Measurements from ENCODE around the gene OSTF1. TPM values are rescaled to one million over a fixed set of nuclear protein-coding genes. Genes with fewer than 3 reads are reported as not detected.
A peak's percentile ranks its signal among the peaks of the same experiment; 100 is the strongest.

The OSTF1 gene
- total and polyA plus RNA-seq, 2 donors (not counting 3 experiments of a cell fraction or from before 2014, with no cell fraction given), result 23.5 to 70.9 TPM

- Histone ChIP-seq H3K9me1 (replicated peaks; ENCODE audit: control insufficient read depth, extremely low read depth, insufficient read depth, low read length) (no peaks in the 10 kb centered on the region), H3K79me2 (ENCODE audit: control insufficient read depth, insufficient read depth, low read length) (peaks cover 49% of the 10 kb centered on the region), H3K4me2 (ENCODE audit: insufficient read depth, low read length) (peak overlapping the region; percentile 89), H3K4me1 (ENCODE audit: control insufficient read depth, extremely low read depth, insufficient read depth, low read length) (peaks cover 23% of the 10 kb centered on the region), H3K36me3 (ENCODE audit: control insufficient read depth in 2 of 2, extremely low read depth in 1 of 2, insufficient read depth in 2 of 2, low read length in 2 of 2) (no peaks in the 10 kb centered on the region), H4K20me1 (replicated peaks; ENCODE audit: control insufficient read depth, extremely low read depth, insufficient read depth, low read length) (peaks cover 2% of the 10 kb centered on the region), H3K4me3 (replicated peaks in 1 of 3; ENCODE audit: insufficient read depth in 1 of 3, low read depth in 1 of 3, low read length in 3 of 3) (peak overlapping the region; percentile 75 to 90 (median 79)), H2AFZ (ENCODE audit: low read depth, low read length) (peak overlapping the region; percentile 86), H3K9me3 (replicated peaks; ENCODE audit: control insufficient read depth, insufficient read depth, low read length) (no peaks in the 10 kb centered on the region), H3K27ac (ENCODE audit: insufficient read depth, low read depth, low read length) (peak overlapping the region; percentile 73), H3K9ac (replicated peaks; ENCODE audit: extremely low read depth, insufficient read depth, low read length) (peak overlapping the region; percentile 86), H3K27me3 (ENCODE audit: control insufficient read depth in 2 of 2, insufficient read depth in 2 of 2, low read length in 2 of 2) (no peaks in the 10 kb centered on the region)
- peak; percentile 54 for DNase-seq (ENCODE audit: low read depth, low spot score)
- dilution Hi-C loops (cut with MboI; ENCODE audit: extremely low pct_ligation_motif_present, low sequenced_read_pairs), result no loop called here
- TSS peak; percentile 36 for BruUV-seq (replicated peaks)
- intact Hi-C loops (cut with micrococcal nuclease), result loop anchor here (1.0 to 5.0 kb wide), 5 partner anchors 19 to 148 kb away; partner anchors contain the start of gene CARNMT1
- ChIA-PET POLR2A (interaction anchor here (0.5 to 2.0 kb wide), 3 partner anchors 19 to 81 kb away, joined by 4 to 11 read pairs (median 4); no protein-coding TSS in a partner anchor), CTCF (interaction anchor here (0.7 to 4.2 kb wide), 11 partner anchors 9 to 136 kb away, joined by 3 to 24 read pairs (median 4); partner anchors contain the start of gene C9orf40)
- FAIRE-seq, result peak; percentile 74
- TF ChIP-seq MYC (IDR thresholded peaks at IDR 0.05; ENCODE audit: low read depth, low read length), result no peak
- peak in 1 of 2 donors; percentile 12 for TF ChIP-seq CTCF (IDR thresholded peaks at IDR 0.05; ENCODE audit: extremely low read depth in 1 of 2, insufficient read depth in 1 of 2, low read depth in 1 of 2, low read length in 2 of 2)
- TF ChIP-seq POLR2A (IDR thresholded peaks at IDR 0.05; ENCODE audit: low read depth, low read length), result no peak
Measured at GRCh38 chr9:75088646-75089372, 495 bp downstream of the OSTF1 start.

GRCh38 chr9:75089373-75089766 is 1.1 kb downstream of the OSTF1 start:
- DNase-seq (ENCODE audit: low read depth, low spot score), result no peak
- Histone ChIP-seq H3K9ac (replicated peaks; ENCODE audit: extremely low read depth, insufficient read depth, low read length) (peak overlapping the region; percentile 86), H4K20me1 (replicated peaks; ENCODE audit: control insufficient read depth, extremely low read depth, insufficient read depth, low read length) (peaks cover 2% of the 10 kb centered on the region), H3K4me2 (ENCODE audit: insufficient read depth, low read length) (peak overlapping the region; percentile 89), H3K9me3 (replicated peaks; ENCODE audit: control insufficient read depth, insufficient read depth, low read length) (no peaks in the 10 kb centered on the region), H3K4me3 (replicated peaks in 1 of 3; ENCODE audit: insufficient read depth in 1 of 3, low read depth in 1 of 3, low read length in 3 of 3) (peak overlapping the region; percentile 75 to 90 (median 79)), H3K36me3 (ENCODE audit: control insufficient read depth in 2 of 2, extremely low read depth in 1 of 2, insufficient read depth in 2 of 2, low read length in 2 of 2) (no peaks in the 10 kb centered on the region), H3K79me2 (ENCODE audit: control insufficient read depth, insufficient read depth, low read length) (peaks cover 55% of the 10 kb centered on the region), H3K27ac (ENCODE audit: insufficient read depth, low read depth, low read length) (peak overlapping the region; percentile 73), H3K4me1 (ENCODE audit: control insufficient read depth, extremely low read depth, insufficient read depth, low read length) (peaks cover 23% of the 10 kb centered on the region), H3K9me1 (replicated peaks; ENCODE audit: control insufficient read depth, extremely low read depth, insufficient read depth, low read length) (no peaks in the 10 kb centered on the region), H3K27me3 (ENCODE audit: control insufficient read depth in 2 of 2, insufficient read depth in 2 of 2, low read length in 2 of 2) (no peaks in the 10 kb centered on the region), H2AFZ (ENCODE audit: low read depth, low read length) (no peak overlapping the region)
- POLR2A ChIA-PET, result interaction anchor here (0.7 to 2.0 kb wide), 2 partner anchors 81 to 82 kb away, joined by 3 to 11 read pairs; no protein-coding TSS in a partner anchor
- BruUV-seq (replicated peaks), result no TSS peak
- no peak for FAIRE-seq
- dilution Hi-C loops (cut with MboI; ENCODE audit: extremely low pct_ligation_motif_present, low sequenced_read_pairs) (no loop called here), intact Hi-C loops (cut with micrococcal nuclease) (loop anchor here (5.0 kb wide), 1 partner anchor 148 kb away; no protein-coding TSS in a partner anchor)
- CTCF ChIA-PET, result interaction anchor here (0.7 to 4.2 kb wide), 7 partner anchors 8 to 315 kb away, joined by 3 to 24 read pairs (median 4); no protein-coding TSS in a partner anchor
- TF ChIP-seq MAX (IDR thresholded peaks at IDR 0.05; ENCODE audit: insufficient read depth, insufficient read length) (no peak), GATA2 (IDR thresholded peaks at IDR 0.05; ENCODE audit: insufficient read depth, insufficient read length, low read depth, low read length) (no peak), CTCF (IDR thresholded peaks at IDR 0.05; ENCODE audit: extremely low read depth in 1 of 2, insufficient read depth in 1 of 2, low read depth in 1 of 2, low read length in 2 of 2) (no peak)
